HuH-7 (cell line): ENCODE results near the gene SERPINI2.
"Not testable (repeated sequence)": the region's sequence is repeated elsewhere in the genome, so short reads cannot be mapped to it uniquely, and the experiment has no call there.

Source experiments
- DNase-seq: peaks from one replicate; pipeline ENCODE4 v3.0.0; 2011; ENCODE audit warnings: low spot score

SERPINI2 gene

DNA sequence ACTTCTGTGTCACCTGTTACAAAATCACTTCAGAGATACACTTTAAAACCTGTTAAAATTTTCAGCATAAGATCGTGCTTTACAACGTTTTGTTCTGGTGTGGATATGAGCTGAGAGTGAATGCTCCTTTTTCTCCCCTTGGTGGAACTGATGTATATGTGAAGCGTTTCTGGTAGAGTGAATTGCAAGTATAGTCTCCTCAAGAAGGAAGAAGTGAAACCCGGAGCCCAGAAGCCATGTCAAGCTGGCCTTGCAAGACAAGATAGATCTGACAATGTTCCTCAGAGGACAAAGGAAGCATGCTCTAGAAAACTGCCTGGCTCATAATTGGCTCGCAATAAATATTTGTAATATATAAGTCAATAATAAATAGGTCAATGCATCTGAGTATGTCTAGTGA lies 23.6 kb downstream of the SERPINI2 start:
- no peak for DNase-seq

DNA sequence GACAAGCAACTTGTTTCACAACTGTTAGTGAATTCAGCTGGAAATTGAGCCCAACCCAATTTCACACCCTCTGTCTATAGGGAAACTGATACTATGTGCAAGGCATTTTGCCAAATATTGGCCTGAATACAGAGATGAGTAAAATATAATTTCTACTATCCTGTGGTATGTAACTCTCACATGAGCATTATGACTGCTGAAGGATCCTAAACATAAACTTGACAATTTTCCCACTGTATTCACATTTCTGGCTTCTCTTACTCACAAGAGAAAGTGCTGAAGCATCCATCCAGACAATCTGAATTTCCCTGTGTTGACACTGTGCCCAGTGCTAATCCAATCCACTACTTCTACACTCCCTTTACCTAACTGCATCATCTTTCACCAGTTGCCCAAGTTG lies 28.4 kb downstream of the SERPINI2 start:
- no peak for DNase-seq

DNA sequence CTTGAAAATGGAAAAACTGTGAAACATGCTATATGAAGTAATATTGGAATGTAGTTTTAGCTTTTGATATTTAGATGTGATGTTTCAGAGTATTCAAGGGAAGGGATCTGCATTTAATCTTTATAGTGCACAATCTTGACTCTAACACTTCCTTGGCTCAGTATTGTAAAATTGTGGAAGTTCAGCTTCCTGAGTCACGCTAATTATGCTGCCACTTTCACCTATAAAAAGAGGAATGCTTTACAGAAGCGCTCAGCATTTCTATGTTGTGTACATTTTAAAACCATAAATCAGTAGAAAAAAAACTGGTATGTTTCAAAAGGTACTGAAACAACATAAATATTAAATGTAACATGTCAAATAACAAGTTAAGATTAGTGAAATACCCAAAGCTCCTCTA lies 32.6 kb downstream of the SERPINI2 start:
- DNase-seq, result no peak

DNA sequence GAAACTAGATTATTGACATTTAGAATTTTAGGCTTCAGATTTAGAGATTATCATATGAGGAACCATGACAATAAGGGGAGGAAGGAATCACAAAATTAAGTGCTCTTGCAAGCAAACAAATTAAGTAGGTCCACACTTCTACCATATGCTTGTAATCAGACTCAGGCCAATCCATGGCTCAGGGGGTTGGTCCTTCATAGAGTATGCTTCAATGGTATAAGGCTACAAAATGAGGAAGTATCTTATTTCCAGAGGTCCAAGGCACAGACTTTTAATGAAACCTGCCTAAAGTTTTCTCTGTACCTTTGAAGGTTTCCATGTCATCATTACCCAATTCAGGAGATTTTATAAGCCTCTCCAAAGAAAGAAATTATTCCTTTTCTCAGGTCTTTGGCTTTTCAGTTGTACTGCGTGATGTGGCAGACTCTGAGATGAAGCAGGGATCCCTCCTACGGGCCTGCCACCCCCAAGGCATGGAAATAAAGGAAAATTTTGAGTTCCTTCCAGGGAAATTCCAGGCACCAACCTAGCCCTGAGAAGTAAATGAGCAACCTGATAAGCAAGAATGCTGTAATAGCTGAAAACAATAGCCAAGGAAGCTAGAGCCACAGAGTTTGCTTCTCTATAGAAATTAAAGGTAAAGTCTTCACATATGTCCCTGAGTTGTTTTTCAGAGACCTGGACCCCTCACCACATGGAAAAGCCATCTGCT lies 36.3 kb downstream of the SERPINI2 start:
- no peak for DNase-seq

DNA sequence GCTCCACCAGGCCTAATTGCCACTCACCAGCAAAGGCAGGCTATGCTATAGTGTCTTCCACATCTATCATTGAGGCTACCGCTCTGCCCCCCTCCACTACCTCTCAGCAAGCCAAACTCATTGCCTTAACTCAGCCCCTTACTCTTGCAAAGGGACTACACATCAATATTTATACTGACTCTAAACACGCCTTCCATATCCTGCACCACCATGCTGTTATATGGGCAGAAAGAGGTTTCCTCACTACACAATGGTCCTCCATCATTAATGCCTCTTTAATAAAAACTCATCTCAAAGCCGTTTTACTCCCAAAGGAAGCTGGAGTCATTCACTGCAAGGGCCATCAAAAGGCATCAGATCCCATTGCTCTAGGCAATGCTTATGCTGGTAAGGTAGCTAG lies 46.9 kb downstream of the SERPINI2 start:
- not testable (repeated sequence) for DNase-seq

DNA sequence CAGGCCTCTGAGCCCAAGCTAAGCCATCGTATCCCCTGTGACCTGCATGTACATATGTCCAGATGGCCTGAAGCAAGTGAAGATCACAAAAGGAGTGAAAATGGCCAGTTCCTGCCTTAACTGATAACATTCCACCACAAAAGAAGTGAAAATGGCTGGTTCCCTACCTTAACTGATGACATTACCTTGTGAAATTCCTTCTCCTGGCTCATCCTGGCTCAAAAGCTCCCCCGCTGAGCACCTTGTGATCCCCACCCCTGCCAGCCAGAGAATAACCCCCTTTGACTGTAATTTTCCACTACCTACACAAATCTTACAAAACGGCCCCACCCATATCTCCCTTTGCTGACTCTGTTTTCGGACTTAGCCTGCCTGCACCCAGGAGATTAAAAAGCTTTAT lies 51.4 kb downstream of the SERPINI2 start:
- not testable (repeated sequence) for DNase-seq

DNA sequence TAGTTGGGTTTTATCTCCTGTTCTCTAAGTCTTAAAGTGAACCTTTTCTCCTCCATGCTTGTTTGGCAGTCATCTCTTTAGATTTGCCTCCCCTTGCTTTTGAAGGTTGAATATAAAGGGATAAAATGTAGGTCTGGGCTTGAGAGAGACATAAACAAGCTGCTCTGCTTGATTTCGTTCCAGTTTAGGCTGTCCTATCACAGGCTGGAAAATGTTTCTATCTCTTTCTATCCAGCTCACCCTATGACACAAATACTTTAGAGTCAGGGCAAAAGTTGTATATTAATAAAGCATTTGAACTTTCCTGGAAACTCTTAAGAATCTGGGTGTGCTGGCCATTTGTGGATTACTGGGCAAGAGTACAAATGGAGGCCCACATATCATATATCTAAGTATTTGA lies 64.2 kb downstream of the SERPINI2 start:
- DNase-seq, result no peak

DNA sequence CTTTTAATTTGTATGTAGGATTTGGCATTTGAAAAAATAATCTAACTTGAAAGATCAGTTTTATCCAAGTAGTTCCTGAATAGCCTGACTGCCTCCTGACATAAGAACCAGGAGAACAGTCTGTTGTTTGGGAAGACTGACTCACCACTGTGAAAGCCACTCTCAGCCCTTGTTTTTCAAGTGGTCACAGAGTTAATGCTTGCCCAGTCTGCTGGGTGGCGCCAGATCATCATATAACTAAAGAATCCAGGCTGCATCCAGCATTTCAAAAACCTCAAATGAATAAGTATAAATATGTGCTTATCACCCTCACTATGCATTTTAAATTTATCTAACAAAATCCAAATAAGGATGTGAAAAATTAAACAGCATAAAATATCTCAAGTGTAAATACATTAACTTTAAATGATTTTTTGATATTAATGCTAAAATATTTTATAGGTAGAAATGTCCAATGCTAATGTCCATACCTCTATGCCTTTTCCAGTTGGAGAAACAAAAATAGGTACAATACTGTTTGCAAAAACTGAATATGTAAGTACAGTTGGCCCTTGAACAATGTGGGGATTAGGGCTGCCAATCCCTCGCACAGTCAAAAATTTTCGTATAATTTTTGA lies 66.9 kb downstream of the SERPINI2 start:
- peak; percentile 2 for DNase-seq

DNA sequence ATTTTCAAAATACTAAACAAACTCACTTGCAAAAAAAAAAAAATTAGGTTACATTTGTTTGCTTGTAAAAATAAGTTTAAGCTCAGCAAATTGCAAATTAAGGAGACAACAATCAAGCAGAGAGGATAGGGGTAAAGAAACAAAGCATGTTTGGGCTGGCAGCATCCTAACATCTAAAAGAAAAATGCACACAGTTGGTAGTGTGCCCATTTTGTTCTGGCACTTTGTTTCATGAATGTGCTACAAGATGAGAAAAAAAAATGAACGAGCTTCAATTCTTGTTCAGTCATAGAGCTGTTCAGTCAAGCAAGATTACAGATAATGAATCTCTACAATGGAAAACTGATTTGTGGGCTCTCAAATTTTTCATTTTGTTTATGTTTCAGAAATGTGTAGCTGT lies 76.0 kb downstream of the SERPINI2 start:
- DNase-seq, result no peak

DNA sequence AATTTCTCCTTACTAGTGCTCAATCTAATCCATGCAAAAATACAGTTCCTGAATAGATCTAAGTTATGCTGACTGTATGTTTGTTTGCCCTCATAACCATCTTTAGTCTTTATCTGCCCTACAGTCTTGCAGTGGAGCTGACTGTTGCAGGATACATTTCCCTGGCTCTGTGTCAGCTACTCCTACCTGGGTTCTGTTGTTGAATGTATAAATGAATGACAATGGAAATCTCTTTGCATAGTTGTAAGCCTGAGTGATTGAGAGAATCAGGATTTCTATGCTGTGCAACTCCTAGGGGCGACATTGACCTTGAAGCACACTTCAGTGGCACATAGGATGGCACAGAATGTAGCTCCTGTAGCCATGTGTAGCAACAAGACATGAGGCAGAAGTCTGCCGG lies 77.8 kb downstream of the SERPINI2 start:
- DNase-seq, result no peak

DNA sequence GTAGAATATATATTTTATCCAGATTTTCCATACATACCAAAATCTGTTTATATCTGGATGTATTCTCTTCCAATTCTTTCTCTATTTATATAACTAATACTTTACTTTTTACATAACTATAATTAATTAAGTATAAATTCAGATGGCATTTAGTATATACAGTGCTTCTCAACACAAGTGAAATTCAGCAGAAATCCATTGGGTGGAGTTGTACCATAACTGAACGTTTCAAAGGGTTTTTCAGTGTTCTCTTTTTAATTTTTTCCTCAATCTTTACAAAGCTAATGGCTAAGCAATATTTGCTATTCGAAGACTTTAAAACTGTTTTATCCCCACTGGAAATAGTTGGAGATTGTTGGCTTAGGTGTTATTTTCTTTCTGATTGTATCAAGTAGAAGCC lies 79.8 kb downstream of the SERPINI2 start:
- DNase-seq, result no peak
